Mammary epithelial cell (primary cell): ENCODE data around the gene PCDHGB5.

Experiments used
- CTCF ChIP-seq, 2 donors: IDR thresholded peaks in 1 of 2; conservative IDR thresholded peaks in 1 of 2; 2 replicates each; pipeline ENCODE4 v1.5.1; 2011 to 2012; ENCODE audit warnings: inconsistent platforms in 2 of 2, low read length in 2 of 2, mild to moderate bottlenecking in 2 of 2, control low read depth in 1 of 2, low read depth in 1 of 2; ENCODE audit not compliant: insufficient read depth in 1 of 2; ENCODE audit errors: extremely low read depth in 1 of 2
- EZH2 ChIP-seq: IDR thresholded peaks from 2 replicates; pipeline ENCODE4 v1.6.1; 2012; ENCODE audit warnings: low read length, inconsistent platforms, borderline replicate concordance

- no peak for TF ChIP-seq EZH2
- TF ChIP-seq CTCF (conservative IDR thresholded peaks at IDR 0.05 in 1 of 2, IDR thresholded peaks at IDR 0.05 in 1 of 2; ENCODE audit: extremely low read depth in 1 of 2, insufficient read depth in 1 of 2, low read depth in 1 of 2, low read length in 2 of 2): no peak
Observed at GRCh38 chr5:141413540-141414069, 15.9 kb downstream of the PCDHGB5 start.
